Heart right ventricle (tissue), 16 donors: ENCODE data around the gene PTRH1. TPM values are rescaled to one million over a fixed set of nuclear protein-coding genes. Genes with fewer than 3 reads are reported as not detected.
A peak's percentile ranks its signal among the peaks of the same experiment; 100 is the strongest.

ENCODE experiments used
- ATAC-seq, 8 donors: fragments of 200-7000 bp; cut with Tn5 transposase; one replicate each; pipeline ENCODE4 v1.9.1; 2020; ENCODE audit warnings: mild to moderate bottlenecking in 8 of 8, moderate library complexity in 8 of 8, moderate number of reproducible peaks in 1 of 8
- DNase-seq, 2 donors: peaks; one replicate each; pipeline ENCODE4 v3.0.0-alpha.2; 2020
- H3K27ac ChIP-seq, 10 donors: fragments of 200-600 bp; sonication (generic) in 2 of 10; one replicate each; pipeline versions ENCODE4 v1.5.0 to v1.8.0; 2020 to 2022; ENCODE audit warnings: mild to moderate bottlenecking in 3 of 10
- H3K27me3 ChIP-seq, 7 donors: fragments of 200-600 bp; one replicate each; pipeline ENCODE4 v1.8.0; 2021 to 2022; ENCODE audit warnings: mild to moderate bottlenecking in 2 of 7
- H3K36me3 ChIP-seq, 9 donors: fragments of 200-600 bp; sonication (generic) in 1 of 9; one replicate each; pipeline versions ENCODE4 v1.5.0 to v1.8.0; 2020 to 2022; ENCODE audit warnings: mild to moderate bottlenecking in 2 of 9
- H3K4me1 ChIP-seq, 9 donors: fragments of 200-600 bp; sonication (generic) in 1 of 9; one replicate each; pipeline versions ENCODE4 v1.5.0 to v1.8.0; 2020 to 2022; ENCODE audit warnings: mild to moderate bottlenecking in 4 of 9
- H3K4me3 ChIP-seq, 10 donors: fragments of 200-600 bp; sonication (generic) in 2 of 10; one replicate each; pipeline versions ENCODE4 v1.5.0 to v1.8.0; 2020 to 2022; ENCODE audit warnings: mild to moderate bottlenecking in 7 of 10, moderate library complexity in 2 of 10
- H3K9me3 ChIP-seq, 11 donors: fragments of 200-600 bp in 10 of 11; sonication (generic) in 2 of 11; one replicate each; pipeline versions ENCODE4 v1.5.0 to v1.8.0; 2013 to 2022; ENCODE audit warnings: mild to moderate bottlenecking in 2 of 11, control low read depth in 1 of 11, moderate library complexity in 1 of 11
- CTCF ChIP-seq, 9 donors: fragments of 200-600 bp; sonication (generic) in 2 of 9; IDR thresholded peaks; one replicate each; pipeline versions ENCODE4 v1.5.0 to v1.8.0; 2021 to 2022; ENCODE audit warnings: antibody characterized with exemption in 9 of 9, mild to moderate bottlenecking in 5 of 9, moderate library complexity in 1 of 9
- WGBS, 2 donors: extraction: QIAGEN DNeasy Blood & Tissue Kit; methylation state at CpG; one replicate each; pipeline ENCODE4 v1.1.7; 2013; ENCODE audit warnings: inconsistent platforms in 1 of 2; 5-methylcytosine and 5-hydroxymethylcytosine counted together
- intact Hi-C, 10 donors: fragments of 100-400 bp; cut with DNase I; formaldehyde crosslinking; loops; one replicate each; pipeline versions ENCODE4 v1.11.1 to v1.14.2; 2022
- polyA plus RNA-seq, 2 donors: library from polyadenylated mRNA; stranded (reverse); fragments of 200-250 nt; gene quantifications; one replicate each; pipeline ENCODE4 v1.2.3, GENCODE V29; 2013
- total RNA-seq, 10 donors: library from RNA; stranded (reverse); fragmentation: NEBNext Ultra II Directional in 3 of 10; extraction: Animal tissue kit (Norgen Biotek cat#: 25700) in 3 of 10; gene quantifications; one replicate each; pipeline versions ENCODE4 v1.2.1 to v1.2.4, GENCODE V29; 2021 to 2023
- donor health status: Arrhythmogenic right ventricular cardiomyopathy.
- donor health status: ischemic (EF 13 %, LVEDD 7.1; RV severe dilation, severe dysfunction).
- donor health status: healthy with polysubstance abuse.
- donor health status: DM: no; HTN: yes; CAD: no.
- donor health status: DM: no; HTN: no; CAD: no.
- donor health status: ischemic (EF 25% LVEDD 6.9; RV normal size, moderate dysfunction).
- donor health status: ischemic (EF 25% LVEDD 5.7; RV mildly dilated, moderate dysfunction).
- donor health status: healthy.
- donor health status: DM: yes; HTN: yes; CAD: no.
- donor health status: Ischemic cardiomyopathy.
- donor health status: ischemic (EF 35%, LVEDD 5.7; RV mildly dilated, moderate dysfunction).
- donor health status: nonischemic (EF 11% LVEDD 7.7; RV severe dilation, severe dysfunction).
- donor health status: DM: yes; HTN: yes; CAD: no.
- donor health status: PGD.
- donor health status: ischemic (EF 29% LVEDD 5.4; RV normal size, mild dysfunction).
- donor health status: nonischemic (EF 23%, LVEDD 6.1; RV moderate dilation, normal function).

The PTRH1 gene
- total and polyA plus RNA-seq, 12 donors: 8.1 to 47.0 (median 11.5) TPM

DNA sequence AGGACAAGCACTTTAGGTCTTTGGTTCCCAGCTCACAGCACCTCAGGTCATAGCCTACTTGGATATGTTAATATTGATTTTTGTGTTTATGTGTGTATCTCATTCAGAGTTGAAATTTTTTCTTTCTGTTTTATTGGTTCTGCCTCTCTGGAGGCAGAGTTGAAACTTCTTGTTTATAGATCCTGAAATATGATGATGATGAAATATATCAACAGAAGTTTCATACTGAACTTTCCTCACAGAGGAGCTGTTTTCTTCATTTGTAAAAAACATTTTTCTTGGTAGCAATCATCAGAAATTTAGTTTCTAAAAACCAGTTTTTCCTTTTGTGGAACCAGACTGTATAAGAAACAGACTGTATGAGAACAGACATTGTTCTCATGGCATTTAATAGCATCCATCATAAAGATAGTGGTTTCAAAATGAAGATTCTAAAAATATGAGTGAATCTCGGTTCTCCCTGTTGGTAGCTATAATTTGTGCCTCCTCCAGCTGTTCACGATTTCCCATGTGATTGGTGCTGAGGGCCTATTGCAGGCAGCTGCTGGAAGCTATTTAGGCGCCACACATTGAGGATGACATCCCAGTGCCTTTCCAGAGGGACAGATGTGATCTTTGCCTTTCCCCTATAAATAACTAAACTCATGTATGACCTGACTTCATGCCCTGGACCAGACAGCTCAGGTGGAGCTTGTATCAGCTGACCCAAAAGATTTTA lies 48.2 kb downstream of the PTRH1 start:
- 73 to 86% methylated on average over 3 of the region's 3 CpGs for WGBS, 2 donors
- Histone ChIP-seq H3K4me1 (peaks cover 0 to 16% (median 0%) of the 10 kb centered on the region in 9 donors), H3K36me3 (peaks cover 0 to 100% (median 39%) of the 10 kb centered on the region in 9 donors), H3K27ac (no peak overlapping the region), H3K9me3 (no peaks in the 10 kb centered on the region), H3K27me3 (no peaks in the 10 kb centered on the region), H3K4me3 (no peak overlapping the region)
- DNase-seq: no peak
- intact Hi-C loops: loop anchor here in 1 of 10 donors (10.0 kb wide), 1 partner anchor 52 kb away; the partner anchor contains the start of gene STXBP1
- ATAC-seq: no peak
- TF ChIP-seq CTCF (IDR thresholded peaks at IDR 0.05): no peak

GRCh38 chr9:127664678-127665507 lies 50.6 kb downstream of the PTRH1 start:
- no peak for TF ChIP-seq CTCF (IDR thresholded peaks at IDR 0.05)
- H3K27ac ChIP-seq: peak overlapping the region in 4 of 10 donors; percentile 6 to 60 (median 14)
- H3K27me3 ChIP-seq: no peaks in the 10 kb centered on the region
- DNase-seq (no peak), ATAC-seq (peak in 7 of 8 donors; percentile 19 to 70 (median 47))
- WGBS, 2 donors: 70 to 76% methylated on average over 10 of the region's 10 CpGs
- H3K36me3 ChIP-seq: peaks cover 0 to 100% (median 40%) of the 10 kb centered on the region in 9 donors
- intact Hi-C loops: loop anchor here in 1 of 10 donors (10.0 kb wide), 1 partner anchor 50 kb away; the partner anchor contains the start of gene STXBP1
- peaks cover 0 to 16% (median 0%) of the 10 kb centered on the region in 9 donors for H3K4me1 ChIP-seq
- no peak overlapping the region for H3K4me3 ChIP-seq
- no peaks in the 10 kb centered on the region for H3K9me3 ChIP-seq

DNA sequence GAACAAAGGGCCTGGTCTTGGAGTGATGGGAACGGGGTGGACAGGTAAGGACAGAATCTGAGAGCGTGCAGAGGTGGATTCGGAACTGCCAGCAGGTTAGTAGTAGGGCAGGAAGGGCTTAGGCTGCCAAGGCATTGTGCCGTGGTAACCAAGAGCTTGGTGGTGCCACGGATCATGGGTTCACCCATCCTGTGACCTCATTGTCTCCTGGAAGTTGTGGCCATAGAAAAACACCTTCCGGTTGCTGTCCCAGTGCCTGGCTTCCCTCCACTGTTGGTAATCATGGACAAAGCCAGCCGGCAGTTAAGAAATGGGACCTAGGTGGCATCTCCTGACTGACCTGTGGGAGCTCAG lies 51.2 kb downstream of the PTRH1 start:
- ATAC-seq (peak in 2 of 8 donors; percentile 7 to 41), DNase-seq (no peak)
- intact Hi-C loops: loop anchor here in 1 of 10 donors (10.0 kb wide), 1 partner anchor 50 kb away; the partner anchor contains the start of gene STXBP1
- Histone ChIP-seq H3K27me3 (no peaks in the 10 kb centered on the region), H3K27ac (peak overlapping the region in 4 of 10 donors; percentile 6 to 60 (median 14)), H3K4me1 (peaks cover 0 to 16% (median 0%) of the 10 kb centered on the region in 9 donors), H3K36me3 (peaks cover 0 to 100% (median 45%) of the 10 kb centered on the region in 9 donors), H3K4me3 (no peak overlapping the region), H3K9me3 (no peaks in the 10 kb centered on the region)
- WGBS, 2 donors: 91 to 94% methylated on average over 7 of the region's 7 CpGs
- no peak for TF ChIP-seq CTCF (IDR thresholded peaks at IDR 0.05)

Other genes with a start within 250 kb of the PTRH1 start
- 10 to 100 TPM; 36.8 to 59.2 (median 49.4) TPM for gene STXBP1, start 103.4 kb downstream of the PTRH1 start, total RNA-seq
- gene STXBP1, start 103.4 kb downstream of the PTRH1 start, polyA plus RNA-seq: 10 to 100 TPM; 14.4 to 16.5 TPM
- gene CFAP157, start 8.7 kb downstream of the PTRH1 start, total RNA-seq: under 1 TPM in 2 of 10 donors, not detected in 8; 0.10 to 0.13 TPM
- gene CFAP157, start 8.7 kb downstream of the PTRH1 start, polyA plus RNA-seq: under 1 TPM; 0.15 to 0.19 TPM
- under 1 TPM in 9 of 10 donors, not detected in 1; 0.04 to 0.61 (median 0.32) TPM for gene TTC16, start 416 bp upstream of the PTRH1 start, total RNA-seq
- gene TTC16, start 416 bp upstream of the PTRH1 start, polyA plus RNA-seq: 1 to 10 TPM in 1 of 2 donors, under 1 TPM in 1; 0.04 to 1.4 TPM
- gene TOR2A, start 19.6 kb upstream of the PTRH1 start, total RNA-seq: 1 to 10 TPM; 1.5 to 6.3 (median 2.2) TPM
- 1 to 10 TPM; 6.9 to 7.6 TPM for gene TOR2A, start 19.6 kb upstream of the PTRH1 start, polyA plus RNA-seq
- 10 to 100 TPM; 10.9 to 26.0 (median 17.7) TPM for gene SH2D3C, start 63.0 kb upstream of the PTRH1 start, total RNA-seq
- gene SH2D3C, start 63.0 kb upstream of the PTRH1 start, polyA plus RNA-seq: 10 to 100 TPM; 30.1 to 36.7 TPM
- gene CDK9, start 70.4 kb upstream of the PTRH1 start, total RNA-seq: 10 to 100 TPM; 30.9 to 59.0 (median 44.1) TPM
- 10 to 100 TPM; 32.5 to 47.7 TPM for gene CDK9, start 70.4 kb upstream of the PTRH1 start, polyA plus RNA-seq
- gene FPGS, start 87.2 kb upstream of the PTRH1 start, total RNA-seq: 10 to 100 TPM; 40.2 to 58.5 (median 46.5) TPM
- gene FPGS, start 87.2 kb upstream of the PTRH1 start, polyA plus RNA-seq: 10 to 100 TPM; 40.7 to 45.5 TPM
- 100 to 1,000 TPM in 8 of 10 donors, 10 to 100 TPM in 2; 76.8 to 263 (median 137) TPM for gene ENG, start 139.0 kb upstream of the PTRH1 start, total RNA-seq
- 100 to 1,000 TPM; 199 to 310 TPM for gene ENG, start 139.0 kb upstream of the PTRH1 start, polyA plus RNA-seq
- 100 to 1,000 TPM; 553 to 918 (median 731) TPM for gene AK1, start 162.0 kb upstream of the PTRH1 start, total RNA-seq
- 1,000 to 10,000 TPM in 1 of 2 donors, 100 to 1,000 TPM in 1; 500 to 1,050 TPM for gene AK1, start 162.0 kb upstream of the PTRH1 start, polyA plus RNA-seq
- gene ST6GALNAC6, start 183.9 kb upstream of the PTRH1 start, total RNA-seq: 10 to 100 TPM; 32.8 to 52.0 (median 44.7) TPM
- gene ST6GALNAC6, start 183.9 kb upstream of the PTRH1 start, polyA plus RNA-seq: 10 to 100 TPM; 33.0 to 40.5 TPM
- 10 to 100 TPM; 23.2 to 52.9 (median 33.9) TPM for gene ST6GALNAC4, start 201.4 kb upstream of the PTRH1 start, total RNA-seq
- gene ST6GALNAC4, start 201.4 kb upstream of the PTRH1 start, polyA plus RNA-seq: 10 to 100 TPM; 10.8 to 48.6 TPM
- gene PIP5KL1, start 215.1 kb upstream of the PTRH1 start, total RNA-seq: under 1 TPM in 7 of 10 donors, not detected in 3; 0.25 to 0.59 (median 0.47) TPM
- under 1 TPM in 1 of 2 donors, not detected in 1; 0.28 TPM for gene PIP5KL1, start 215.1 kb upstream of the PTRH1 start, polyA plus RNA-seq
- gene DPM2, start 222.2 kb upstream of the PTRH1 start, total RNA-seq: 10 to 100 TPM in 8 of 10 donors, 1 to 10 TPM in 2; 7.2 to 15.4 (median 12.3) TPM
- 10 to 100 TPM; 16.7 to 31.1 TPM for gene DPM2, start 222.2 kb upstream of the PTRH1 start, polyA plus RNA-seq